GM12873 (cell line): ENCODE measurements around the gene TAF8.
A peak's percentile ranks its signal among the peaks of the same experiment; 100 is the strongest.

ENCODE experiments used
- CTCF ChIP-seq: IDR thresholded peaks from 2 replicates; pipeline ENCODE4 v1.5.1; 2012; ENCODE audit warnings: low read depth, mild to moderate bottlenecking, moderate library complexity, low read length, control low read depth; ENCODE audit not compliant: insufficient read depth; ENCODE audit errors: missing control alignments

The TAF8 gene

GRCh38 chr6:42032366-42032765 lies 18.0 kb upstream of the TAF8 start:
- no peak for TF ChIP-seq CTCF

- TF ChIP-seq CTCF = no peak
Measured at GRCh38 chr6:42038163-42038562, 12.2 kb upstream of the TAF8 start.

- TF ChIP-seq CTCF = no peak
Measured at GRCh38 chr6:42038811-42039408, 11.4 kb upstream of the TAF8 start.

GRCh38 chr6:42040856-42041480 lies 9.4 kb upstream of the TAF8 start:
- TF ChIP-seq CTCF = no peak

- TF ChIP-seq CTCF = no peak
Measured at GRCh38 chr6:42041481-42042053, 8.8 kb upstream of the TAF8 start.

GRCh38 chr6:42042108-42042507 lies 8.2 kb upstream of the TAF8 start:
- no peak for TF ChIP-seq CTCF

GRCh38 chr6:42043787-42044475 lies 6.4 kb upstream of the TAF8 start:
- TF ChIP-seq CTCF = peak; percentile 94
